Osteocyte (in vitro differentiated cells): ENCODE results near the gene IFIT2. TPM values are rescaled to one million over a fixed set of nuclear protein-coding genes. Genes with fewer than 3 reads are reported as not detected.

Source experiments
- DNase-seq: peaks from one replicate; pipeline ENCODE4 v3.0.0; 2021; ENCODE audit warnings: mixed read lengths; ENCODE audit not compliant: unreplicated experiment; ENCODE audit errors: extremely low spot score
- H3K27ac Mint-ChIP-seq: one replicate; pipeline ENCODE4 v1.8.0; 2021; ENCODE audit warnings: mild to moderate bottlenecking, mixed read lengths; ENCODE audit not compliant: unreplicated experiment
- H3K27me3 Mint-ChIP-seq: one replicate; pipeline ENCODE4 v1.8.0; 2021; ENCODE audit warnings: mixed read lengths; ENCODE audit not compliant: unreplicated experiment
- H3K36me3 Mint-ChIP-seq: one replicate; pipeline ENCODE4 v1.8.0; 2021; ENCODE audit warnings: mixed read lengths; ENCODE audit not compliant: unreplicated experiment
- H3K4me1 Mint-ChIP-seq: one replicate; pipeline ENCODE4 v1.8.0; 2021; ENCODE audit warnings: mixed read lengths; ENCODE audit not compliant: unreplicated experiment
- H3K4me3 Mint-ChIP-seq: one replicate; pipeline ENCODE4 v1.8.0; 2021; ENCODE audit warnings: mild to moderate bottlenecking, moderate library complexity, mixed read lengths; ENCODE audit not compliant: unreplicated experiment
- H3K9me3 Mint-ChIP-seq: one replicate; pipeline ENCODE4 v1.8.0; 2021; ENCODE audit warnings: mixed read lengths; ENCODE audit not compliant: unreplicated experiment
- CTCF ChIP-seq: fragments of 200-600 bp; sonication (generic); IDR thresholded peaks from 2 replicates; pipeline ENCODE4 v1.5.0; 2021; ENCODE audit warnings: antibody characterized with exemption, mild to moderate bottlenecking, moderate library complexity
- total RNA-seq: library from RNA; stranded (reverse); gene quantifications from 2 replicates; pipeline ENCODE4 v1.2.1, GENCODE V29; 2021

The IFIT2 gene
- total RNA-seq, 1 donor from 2014 or later, result 8.8 TPM

- Mint-ChIP-seq H3K4me1 (peaks cover 23% of the 10 kb centered on the region), H3K36me3 (peaks cover 32% of the 10 kb centered on the region), H3K9me3 (no peaks in the 10 kb centered on the region), H3K4me3 (no peak overlapping the region), H3K27me3 (no peaks in the 10 kb centered on the region), H3K27ac (no peak overlapping the region)
- no peak for DNase-seq
- TF ChIP-seq CTCF, result no peak
These were observed 4.8 kb downstream of the IFIT2 start for GRCh38 chr10:89306434-89307268.

GRCh38 chr10:89307269-89307577 lies 5.4 kb downstream of the IFIT2 start:
- H3K4me1 Mint-ChIP-seq, result peaks cover 19% of the 10 kb centered on the region
- no peak for TF ChIP-seq CTCF
- no peaks in the 10 kb centered on the region for H3K9me3 Mint-ChIP-seq
- no peak overlapping the region for H3K4me3 Mint-ChIP-seq
- H3K36me3 Mint-ChIP-seq, result peaks cover 32% of the 10 kb centered on the region
- no peak overlapping the region for H3K27ac Mint-ChIP-seq
- no peaks in the 10 kb centered on the region for H3K27me3 Mint-ChIP-seq
- DNase-seq, result no peak

GRCh38 chr10:89308266-89308665 lies 6.4 kb downstream of the IFIT2 start:
- no peak for DNase-seq
- peaks cover 9% of the 10 kb centered on the region for H3K4me1 Mint-ChIP-seq
- H3K27me3 Mint-ChIP-seq, result no peaks in the 10 kb centered on the region
- H3K9me3 Mint-ChIP-seq, result no peaks in the 10 kb centered on the region
- H3K27ac Mint-ChIP-seq, result no peak overlapping the region
- no peak for TF ChIP-seq CTCF
- peaks cover 32% of the 10 kb centered on the region for H3K36me3 Mint-ChIP-seq
- H3K4me3 Mint-ChIP-seq, result no peak overlapping the region

GRCh38 chr10:89308736-89309135 lies 6.9 kb downstream of the IFIT2 start:
- Mint-ChIP-seq H3K4me1 (peaks cover 4% of the 10 kb centered on the region), H3K4me3 (no peak overlapping the region), H3K9me3 (no peaks in the 10 kb centered on the region), H3K36me3 (peaks cover 32% of the 10 kb centered on the region), H3K27me3 (no peaks in the 10 kb centered on the region), H3K27ac (no peak overlapping the region)
- TF ChIP-seq CTCF, result no peak
- no peak for DNase-seq

- no peak for DNase-seq
- TF ChIP-seq CTCF, result no peak
- Mint-ChIP-seq H3K4me1 (no peaks in the 10 kb centered on the region), H3K27me3 (no peaks in the 10 kb centered on the region), H3K36me3 (peaks cover 32% of the 10 kb centered on the region), H3K9me3 (no peaks in the 10 kb centered on the region), H3K27ac (no peak overlapping the region), H3K4me3 (no peak overlapping the region)
These were observed 7.6 kb downstream of the IFIT2 start for GRCh38 chr10:89309156-89310055.
